GM12878 (cell line): ENCODE data around the gene CXXC4. TPM values are rescaled to one million over a fixed set of nuclear protein-coding genes. Genes with fewer than 3 reads are reported as not detected.

ENCODE experiments used
- ATAC-seq: fragments of 200-7000 bp; cut with Tn5 transposase; 3 replicates; pipeline ENCODE4 v1.9.1; 2020; ENCODE audit warnings: mild to moderate bottlenecking, moderate library complexity
- BruUV-seq: library from RNA; stranded (reverse); fragments of 400-500 nt; replicated peaks from 2 replicates; lab custom pipeline; 2021; lab: Mats Ljungman, UMichigan
- CTCF ChIA-PET: fragments of 300-600 bp; sonication (Branson Sonifier 250); formaldehyde crosslinking; extraction: SDS; loops from one replicate; lab custom pipeline; 2021; ENCODE audit warnings: inconsistent platforms; lab: Yijun Ruan, JAX
- POLR2A ChIA-PET: fragments of 350-600 bp; formaldehyde crosslinking; extraction: SDS; loops from one replicate; lab custom pipeline; 2021; ENCODE audit warnings: inconsistent platforms; lab: Charles Lee
- RAD21 ChIA-PET: fragments of 300-600 bp; sonication (Branson Sonifier 250); formaldehyde crosslinking; loops from one replicate; lab custom pipeline; 2023; ENCODE audit warnings: antibody characterized with exemption; ENCODE audit not compliant: unreplicated experiment; lab: Charles Lee
- SMC1A ChIA-PET: fragments of 300-600 bp; sonication (Branson Sonifier 250); formaldehyde crosslinking; loops from one replicate; lab custom pipeline; 2023; ENCODE audit not compliant: unreplicated experiment, uncharacterized antibody; lab: Charles Lee
- DNase-seq: peaks from one replicate; pipeline ENCODE4 v3.0.0-alpha.2; 2011; ENCODE audit warnings: low read depth, low spot score
- FAIRE-seq: peaks from 3 replicates; lab custom pipeline; 2011; peaks lifted over from hg19 to GRCh38; lab: Jason Lieb, UNC
- H2AFZ ChIP-seq: 2 replicates; pipeline ENCODE4 v1.6.0; 2011; ENCODE audit warnings: low read depth, low read length, control low read depth; ENCODE audit not compliant: control insufficient read depth
- H3K27ac ChIP-seq: 2 replicates; pipeline ENCODE4 v1.5.1; 2011; ENCODE audit warnings: control low read depth; ENCODE audit not compliant: control insufficient read depth, insufficient read depth
- H3K27me3 ChIP-seq, 2 experiments: replicated peaks in 1 of 2; 2 replicates each; pipeline versions ENCODE4 v1.6.0 to v1.6.1; 2011; ENCODE audit warnings: low read length in 1 of 2; ENCODE audit not compliant: control insufficient read depth in 2 of 2, insufficient read depth in 2 of 2
- H3K36me3 ChIP-seq, 2 experiments: 2 replicates each; pipeline ENCODE4 v1.5.1; 2011; ENCODE audit warnings: low read length in 1 of 2; ENCODE audit not compliant: control insufficient read depth in 2 of 2, insufficient read depth in 2 of 2
- H3K4me1 ChIP-seq: 2 replicates; pipeline ENCODE4 v1.6.1; 2011; ENCODE audit warnings: mild to moderate bottlenecking, low read length, moderate library complexity, mixed read lengths; ENCODE audit not compliant: control insufficient read depth, insufficient read depth
- H3K4me2 ChIP-seq: 2 replicates; pipeline ENCODE4 v1.6.0; 2011; ENCODE audit warnings: control low read depth; ENCODE audit not compliant: control insufficient read depth, insufficient read depth
- H3K4me3 ChIP-seq: fragments of 200-600 bp; sonication (generic); 2 replicates; pipeline ENCODE4 v1.5.1; 2016
- H3K79me2 ChIP-seq: 2 replicates; pipeline ENCODE4 v1.6.0; 2011; ENCODE audit warnings: low read length; ENCODE audit not compliant: control insufficient read depth, insufficient read depth
- H3K9ac ChIP-seq: 2 replicates; pipeline ENCODE4 v1.8.0; 2011; ENCODE audit warnings: low read length, control low read depth, mixed read lengths; ENCODE audit not compliant: control insufficient read depth, insufficient read depth
- H3K9me3 ChIP-seq: replicated peaks from 3 replicates; pipeline ENCODE4 v1.5.1; 2011; ENCODE audit warnings: mild to moderate bottlenecking, low read length; ENCODE audit not compliant: control insufficient read depth, insufficient read depth
- H4K20me1 ChIP-seq: 2 replicates; pipeline ENCODE4 v1.6.0; 2011; ENCODE audit not compliant: control insufficient read depth, insufficient read depth
- ASH2L ChIP-seq: fragments of 300-600, 200-600 bp; sonication (generic); IDR thresholded peaks from 2 replicates; pipeline ENCODE4 v1.6.1; 2017; ENCODE audit warnings: low read depth, mild to moderate bottlenecking, borderline replicate concordance
- BCL3 ChIP-seq: IDR thresholded peaks from 2 replicates; pipeline ENCODE4 v1.6.1; 2011; ENCODE audit warnings: borderline replicate concordance, low read depth, mild to moderate bottlenecking, moderate library complexity, low read length; ENCODE audit not compliant: insufficient read depth, poor library complexity, severe bottlenecking
- CTCF ChIP-seq, 3 experiments: IDR thresholded peaks in 2 of 3; conservative IDR thresholded peaks in 1 of 3; 2 replicates each; pipeline ENCODE4 v1.5.1; 2011; ENCODE audit warnings: low read depth in 3 of 3, low read length in 3 of 3, mild to moderate bottlenecking in 3 of 3, control low read depth in 2 of 3, moderate library complexity in 2 of 3, inconsistent platforms in 1 of 3, mixed read lengths in 1 of 3; ENCODE audit not compliant: control insufficient read depth in 2 of 3, insufficient read depth in 1 of 3; ENCODE audit errors: extremely low read depth in 1 of 3
- CUX1 ChIP-seq: IDR thresholded peaks from 2 replicates; pipeline ENCODE4 v1.6.1; 2012; ENCODE audit warnings: improper control_type of control experiment, low read depth, low read length; ENCODE audit not compliant: insufficient replicate concordance
- HCFC1 ChIP-seq: fragments of 150-350 bp; IDR thresholded peaks from 2 replicates; pipeline ENCODE4 v1.6.1; 2014; ENCODE audit warnings: low read length
- HDAC2 ChIP-seq: fragments of 200-600 bp; sonication (generic); IDR thresholded peaks from 2 replicates; pipeline ENCODE4 v1.6.1; 2017
- POU2F2 ChIP-seq: IDR thresholded peaks from 3 replicates; pipeline ENCODE4 v1.6.1; 2011; ENCODE audit warnings: low read depth, mild to moderate bottlenecking, low read length, borderline replicate concordance
- RB1 ChIP-seq: fragments of 450-650 bp; formaldehyde crosslinking; IDR thresholded peaks from 2 replicates; pipeline ENCODE4 v1.6.1; 2017; ENCODE audit warnings: mild to moderate bottlenecking, borderline replicate concordance
- RBBP5 ChIP-seq: fragments of 200-600 bp; sonication (generic); conservative IDR thresholded peaks from 2 replicates; pipeline ENCODE4 v1.6.1; 2016
- SMAD1 ChIP-seq: fragments of 450-650 bp; IDR thresholded peaks from 2 replicates; pipeline ENCODE4 v1.6.1; 2018; ENCODE audit warnings: mild to moderate bottlenecking, low read depth; ENCODE audit not compliant: partially characterized antibody
- TAF1 ChIP-seq: IDR thresholded peaks from 2 replicates; pipeline ENCODE4 v1.6.1; 2011; ENCODE audit warnings: mild to moderate bottlenecking, low read depth, low read length, borderline replicate concordance
- WGBS: methylation state at CpG from one replicate; pipeline ENCODE4 v1.1.6; 2016; ENCODE audit warnings: low lambda C conversion rate; ENCODE audit not compliant: insufficient replicate concordance, insufficient coverage; ENCODE audit errors: missing lambda C conversion rate; 5-methylcytosine and 5-hydroxymethylcytosine counted together
- in situ Hi-C: fragments of 300-500 bp; cut with MboI; formaldehyde crosslinking; loops from 9 replicates; pipeline ENCODE4 v1.14.3; 2018; ENCODE audit warnings: mixed read lengths
- intact Hi-C: fragments of 100-400 bp; cut with micrococcal nuclease; formaldehyde crosslinking; loops from one replicate; pipeline ENCODE4 v1.14.2; 2022; ENCODE audit not compliant: unreplicated experiment
- polyA plus RNA-seq, 11 experiments: library from polyadenylated mRNA; depleted of rRNA in 4 of 11; unstranded in 6 of 11; stranded (reverse) in 5 of 11; fragments of >200 nt; fragmentation: Nextera tagmentation in 4 of 11; fragmentation: Illumina TruSeq in 1 of 11; extraction: Ambion mirVana in 4 of 11; extraction: Trizol in 1 of 11; gene quantifications; 1 replicate in 1 of 11; 2 replicates in 10 of 11; pipeline versions ENCODE4 v1.2.1 to v1.2.3, GENCODE V29; 2011 to 2016; ENCODE audit warnings: inconsistent platforms in 2 of 11, missing spikeins in 2 of 11, low read depth in 1 of 11
- total RNA-seq, 4 experiments: library from RNA; depleted of rRNA in 3 of 4; stranded (reverse); fragments of >200 nt in 3 of 4; fragmentation: Illumina TruSeq in 1 of 4; extraction: Trizol in 1 of 4; gene quantifications; 2 replicates each; pipeline versions ENCODE4 v1.2.1 to v1.2.3, GENCODE V29; 2013 to 2021

The CXXC4 gene
- total and polyA plus RNA-seq, 10 of the 15 experiments (the other 5 are each of a cell fraction or from before 2014, with no cell fraction given) = 4.2 to 17.0 (median 7.8) TPM

- whole genome bisulfite sequencing = 94% methylated on average over 2 of the region's 2 CpGs
- no peaks in the 10 kb centered on the region; the same call in 1 of the 2 replicates for H3K4me1 ChIP-seq
- in situ Hi-C loops = no loop called here
- FAIRE-seq (no peak), DNase-seq (no peak), ATAC-seq (no peak)
- BruUV-seq = no TSS peak
- H2AFZ ChIP-seq = no peak overlapping the region
- no peak overlapping the region for H3K4me2 ChIP-seq
- no peaks in the 10 kb centered on the region; the same call in 2 of the 3 replicates for H3K9me3 ChIP-seq
- no peak overlapping the region for H3K4me3 ChIP-seq
- ChIA-PET SMC1A (interaction anchor here (0.9 to 4.0 kb wide), 3 partner anchors 12 to 282 kb away, joined by 3 to 19 read pairs (median 11); no protein-coding TSS in a partner anchor), RAD21 (interaction anchor here (1.0 kb wide), 1 partner anchor 11 kb away, joined by 3 read pairs; no protein-coding TSS in a partner anchor), CTCF (interaction anchor here (1.6 kb wide), 1 partner anchor 438 kb away, joined by 4 read pairs; no protein-coding TSS in a partner anchor), POLR2A (no interaction called here)
- no peaks in the 10 kb centered on the region for H3K27me3 ChIP-seq
- no peak overlapping the region for H3K9ac ChIP-seq
- intact Hi-C loops = no loop called here
- no peak overlapping the region for H3K27ac ChIP-seq
- no peaks in the 10 kb centered on the region for H3K79me2 ChIP-seq
- no peaks in the 10 kb centered on the region for H3K36me3 ChIP-seq
- no peaks in the 10 kb centered on the region for H4K20me1 ChIP-seq
- TF ChIP-seq RBBP5 = no peak
- no peak for TF ChIP-seq CUX1
- no peak for TF ChIP-seq CTCF (IDR thresholded peaks at IDR 0.05 in 2 of 3, conservative IDR thresholded peaks at IDR 0.05 in 1 of 3; ENCODE audit: control insufficient read depth in 2 of 3, extremely low read depth in 1 of 3, insufficient read depth in 1 of 3, low read depth in 3 of 3, low read length in 3 of 3)
- TF ChIP-seq ASH2L = no peak
- no peak for TF ChIP-seq POU2F2
- TF ChIP-seq SMAD1 = no peak
- no peak for TF ChIP-seq TAF1
- no peak for TF ChIP-seq HCFC1
- no peak for TF ChIP-seq BCL3
- no peak for TF ChIP-seq HDAC2
- TF ChIP-seq RB1 = no peak
Measured at GRCh38 chr4:104421566-104421965, 73.1 kb downstream of the CXXC4 start.
